ENCODE results near the gene HOXD11.

DNA sequence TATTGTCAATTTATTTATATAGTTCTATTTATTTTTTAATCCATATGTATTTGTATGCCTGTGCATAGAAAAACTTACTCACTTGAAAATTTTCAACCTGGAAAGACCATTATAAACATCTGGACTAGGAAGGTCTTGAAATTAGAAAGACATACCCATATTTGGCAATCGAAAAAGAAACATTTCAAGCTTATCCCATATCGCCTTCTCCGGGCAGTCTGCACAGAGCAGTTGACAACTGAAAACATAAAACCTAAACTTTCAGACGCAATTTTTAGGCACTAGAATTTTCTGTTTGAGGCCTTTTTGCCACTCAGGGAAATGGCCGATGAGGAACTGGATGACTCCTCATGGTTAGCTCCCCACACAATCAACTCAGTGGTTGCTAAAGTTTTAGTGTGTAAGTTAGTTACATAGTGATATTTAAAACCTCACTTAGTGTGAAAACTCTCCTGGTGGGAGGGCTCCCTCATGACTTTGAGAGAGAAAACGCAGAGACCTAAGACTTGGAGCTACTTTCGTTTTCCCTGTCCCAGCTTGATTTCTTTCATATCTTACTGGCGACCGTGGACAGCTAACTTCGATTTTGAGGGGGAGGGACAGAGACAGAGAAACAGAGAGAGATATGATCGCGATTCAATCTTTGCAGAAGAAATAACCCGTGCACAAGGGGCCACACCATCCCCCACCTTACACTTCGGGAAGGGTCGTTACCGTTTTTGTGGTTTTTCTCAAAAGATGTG, 10.7 kb upstream of the HOXD11 start:
- no peak for TF ChIP-seq EZH2 (IDR thresholded peaks at IDR 0.05; ENCODE audit: insufficient read depth, poor library complexity, severe bottlenecking)
- TF ChIP-seq EZH2phosphoT487 (IDR thresholded peaks at IDR 0.05; ENCODE audit: insufficient read depth, low read depth), result no peak

Measured in GM23248 (cell line).